Measurements from ENCODE around the gene PMM1.

Gene PMM1

DNA sequence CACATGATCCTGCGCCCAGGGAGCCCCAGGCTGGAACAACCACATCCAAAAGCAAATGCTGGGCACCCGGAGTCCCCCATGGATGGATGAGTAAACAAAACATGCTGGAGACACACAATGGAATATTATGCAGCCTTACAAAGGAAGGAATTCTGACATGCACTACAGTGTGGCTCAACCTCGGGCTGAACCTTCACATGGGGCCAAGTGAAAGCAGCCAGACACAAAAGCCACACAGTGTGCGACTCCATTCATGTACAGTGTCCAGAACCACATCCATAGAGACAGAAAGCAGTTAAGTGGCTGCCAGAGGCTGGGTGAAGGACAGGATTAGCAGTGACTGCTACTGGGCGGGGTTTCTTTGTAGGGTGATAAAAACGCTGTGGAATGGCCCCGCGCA, 55.4 kb downstream of the PMM1 start:
- DNase-seq = no peak

DNA sequence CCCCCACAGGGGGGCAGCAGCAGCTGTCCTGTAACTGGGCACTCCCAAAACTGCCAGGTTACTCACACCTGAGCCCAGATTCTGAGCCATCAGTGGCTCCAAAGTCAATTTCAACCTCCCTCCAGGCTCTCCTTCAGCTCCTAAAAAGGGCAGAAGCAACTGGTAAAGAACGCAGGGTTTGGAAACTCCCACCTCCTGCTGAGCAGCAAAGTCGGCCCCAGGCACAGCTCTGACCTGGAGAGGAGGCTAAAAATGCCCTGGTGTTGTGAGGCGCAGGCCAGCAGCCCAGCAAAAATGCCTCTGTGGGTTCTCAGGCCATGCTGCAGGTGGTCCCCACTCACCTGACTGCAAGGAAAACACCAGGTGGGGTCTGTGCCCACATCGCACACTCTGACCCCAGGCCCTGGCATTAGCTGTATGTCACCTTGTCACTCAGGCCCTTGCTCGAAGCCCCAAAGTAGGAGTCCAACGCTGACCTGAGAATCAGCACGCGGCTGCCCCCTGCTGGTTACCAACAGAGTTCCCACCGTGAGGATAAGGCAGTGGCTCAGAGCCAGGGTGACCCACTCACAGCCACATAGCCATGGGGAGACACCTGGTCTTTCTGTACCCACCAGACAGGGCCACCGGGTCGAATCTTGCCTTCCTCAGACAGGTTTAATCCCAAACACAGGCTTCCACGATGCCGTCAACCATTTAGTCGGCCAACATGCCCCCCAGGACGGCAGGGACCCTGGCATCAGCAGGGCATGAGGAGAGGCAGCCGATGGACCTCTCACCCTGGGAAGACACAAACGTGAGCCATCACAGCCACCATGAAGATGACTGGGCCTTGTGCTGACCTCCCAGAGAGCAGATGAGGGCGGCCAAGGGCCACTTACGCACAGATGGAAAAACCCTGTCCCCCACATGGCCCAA, 56.5 kb downstream of the PMM1 start:
- DNase-seq = peak; percentile 70 to 88 (median 79)

GRCh38 chr22:41531715-41532477, 57.7 kb downstream of the PMM1 start:
- no peak for DNase-seq

DNA sequence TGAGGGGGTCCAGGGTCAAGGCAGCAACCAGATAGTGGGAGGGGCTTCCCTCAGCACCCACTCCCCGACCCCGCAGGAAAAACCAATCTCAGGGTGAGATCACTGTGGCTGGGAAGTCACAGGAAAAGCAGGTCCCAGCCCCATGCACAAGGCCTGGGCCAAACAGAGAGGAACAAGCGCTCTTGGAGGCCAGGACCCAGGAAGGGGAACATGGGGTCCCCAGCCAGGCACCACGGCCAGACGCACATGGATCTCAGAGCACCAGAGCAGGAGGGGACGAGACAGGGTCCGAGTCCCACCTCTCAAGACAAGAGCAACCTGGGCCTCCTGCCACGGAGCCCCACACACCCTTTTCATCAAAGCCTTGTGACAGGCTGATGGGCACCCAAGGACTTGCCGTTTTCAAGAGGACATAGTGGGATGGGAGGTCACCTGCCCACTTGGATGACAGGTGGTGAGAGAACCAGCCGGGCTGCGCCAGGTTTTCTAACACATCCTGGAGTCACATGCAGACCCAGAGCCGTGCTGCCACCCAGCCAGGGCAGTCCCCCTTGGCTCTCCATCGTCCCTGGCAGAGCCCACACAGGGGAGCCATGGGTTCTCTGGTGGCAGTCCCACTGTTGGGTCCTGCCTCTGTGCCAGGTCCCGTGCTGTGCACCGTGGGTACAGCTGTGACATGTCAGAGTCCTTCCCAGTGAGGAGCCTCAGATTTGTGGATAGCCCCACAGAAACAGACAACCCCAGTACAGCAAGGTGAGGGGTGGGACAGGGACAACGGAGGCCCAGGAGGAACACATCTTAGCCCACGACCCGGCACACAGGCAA, 58.5 kb downstream of the PMM1 start:
- no peak for DNase-seq

GRCh38 chr22:41528938-41529561, 60.6 kb downstream of the PMM1 start:
- no peak for DNase-seq

- no peak for DNase-seq
Observed at GRCh38 chr22:41528132-41528766, 61.4 kb downstream of the PMM1 start.

Measured in suppressor macrophage treated with lipopolysaccharide for 1 hour (primary cell).